NCI-H526 (cell line): ENCODE measurements around the gene ALG10B.
"Not testable (repeated sequence)": the region's sequence is repeated elsewhere in the genome, so short reads cannot be mapped to it uniquely, and the experiment has no call there.

Experiments used
- DNase-seq, 2 experiments: peaks; one replicate each; lab custom pipeline; 2025; lab: John Stamatoyannopoulos, UW

The ALG10B gene

GRCh38 chr12:38316391-38317129 lies at the start of gene ALG10B:
Gene ALG10B, plus strand, starts transcription at chr12:38316774. Its CDS starts 120 bp downstream, at chr12:38316894.
- DNase-seq = peak; percentile 93 to 97

GRCh38 chr12:38268612-38269011 lies 48.0 kb upstream of the ALG10B start:
- DNase-seq = no peak

- DNase-seq = no peak
Observed at GRCh38 chr12:38269897-38270296, 46.7 kb upstream of the ALG10B start.

GRCh38 chr12:38279756-38280155 lies 36.8 kb upstream of the ALG10B start:
- no peak for DNase-seq

GRCh38 chr12:38282886-38283285 lies 33.7 kb upstream of the ALG10B start:
- no peak for DNase-seq

- no peak for DNase-seq
Observed at GRCh38 chr12:38289396-38289795, 27.2 kb upstream of the ALG10B start.

- DNase-seq = no peak
Observed at GRCh38 chr12:38291160-38291559, 25.4 kb upstream of the ALG10B start.

- DNase-seq = not testable (repeated sequence)
Observed at GRCh38 chr12:38302972-38303371, 13.6 kb upstream of the ALG10B start.

- DNase-seq = not testable (repeated sequence)
Observed at GRCh38 chr12:38321966-38322365, 5.4 kb downstream of the ALG10B start.

GRCh38 chr12:38324912-38325311 lies 8.3 kb downstream of the ALG10B start:
- DNase-seq = no peak

- no peak for DNase-seq
Observed at GRCh38 chr12:38327356-38327755, 10.8 kb downstream of the ALG10B start.

- DNase-seq = peak in 1 of 2 experiments; percentile 25
Observed at GRCh38 chr12:38328306-38328895, 11.8 kb downstream of the ALG10B start.

- not testable (repeated sequence) for DNase-seq
Observed at GRCh38 chr12:38330414-38330813, 13.8 kb downstream of the ALG10B start.

GRCh38 chr12:38332814-38333213 lies 16.2 kb downstream of the ALG10B start:
- no peak for DNase-seq

- no peak for DNase-seq
Observed at GRCh38 chr12:38342444-38342843, 25.9 kb downstream of the ALG10B start.

- DNase-seq = not testable (repeated sequence)
Observed at GRCh38 chr12:38343256-38343655, 26.7 kb downstream of the ALG10B start.

GRCh38 chr12:38343916-38344315 lies 27.3 kb downstream of the ALG10B start:
- not testable (repeated sequence) for DNase-seq

- no peak for DNase-seq
Observed at GRCh38 chr12:38350342-38351174, 34.0 kb downstream of the ALG10B start.

GRCh38 chr12:38351175-38351508 lies 34.6 kb downstream of the ALG10B start:
- DNase-seq = not testable (repeated sequence)

GRCh38 chr12:38367506-38367905 lies 50.9 kb downstream of the ALG10B start:
- no peak for DNase-seq

- DNase-seq = no peak
Observed at GRCh38 chr12:38370311-38370710, 53.7 kb downstream of the ALG10B start.

- DNase-seq = no peak
Observed at GRCh38 chr12:38373784-38374183, 57.2 kb downstream of the ALG10B start.

- DNase-seq = no peak
Observed at GRCh38 chr12:38374751-38375150, 58.2 kb downstream of the ALG10B start.
